Astrocyte of the cerebellum (primary cell): Measurements from ENCODE around the gene PREX1.
A peak's percentile ranks its signal among the peaks of the same experiment; 100 is the strongest.

Source experiments
- DNase-seq: peaks from one replicate; pipeline ENCODE4 v3.0.0-alpha.2; 2011; ENCODE audit warnings: low read depth
- H3K4me3 ChIP-seq: 2 replicates; pipeline ENCODE4 v1.5.1; 2011; ENCODE audit warnings: mild to moderate bottlenecking, low read depth, low read length, moderate library complexity
- in situ Hi-C: cut with HindIII; loops from 2 replicates; pipeline ENCODE4 v1.10.0; 2017; ENCODE audit warnings: low sequenced_read_pairs
- TF ChIP-seq, protein P1 (sequence below): IDR thresholded peaks from 2 replicates; pipeline ENCODE4 v1.5.1; 2012; ENCODE audit warnings: low read length, low read depth, moderate library complexity, mild to moderate bottlenecking; ENCODE audit errors: missing control alignments

PREX1 gene

DNA sequence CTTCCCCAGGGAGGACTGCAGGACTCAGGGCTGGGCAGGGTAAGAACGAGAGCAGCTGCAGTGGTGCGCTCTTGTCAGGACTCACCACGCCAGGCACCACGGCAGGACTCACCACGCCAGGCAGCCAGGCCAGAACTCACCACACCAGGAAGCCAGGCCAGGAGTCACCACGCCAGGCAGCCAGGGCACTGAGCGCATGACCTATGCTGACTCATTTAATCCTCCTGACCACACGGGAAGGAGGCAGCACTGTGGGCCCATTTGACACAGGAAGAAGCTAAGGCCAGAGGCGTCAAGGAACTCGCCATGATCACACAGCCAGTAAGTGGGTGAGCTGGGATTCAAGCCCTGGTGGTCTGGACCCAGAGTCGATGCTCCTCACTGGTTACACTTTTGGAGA, 189.3 kb downstream of the PREX1 start:
- TF ChIP-seq, protein P1, sequence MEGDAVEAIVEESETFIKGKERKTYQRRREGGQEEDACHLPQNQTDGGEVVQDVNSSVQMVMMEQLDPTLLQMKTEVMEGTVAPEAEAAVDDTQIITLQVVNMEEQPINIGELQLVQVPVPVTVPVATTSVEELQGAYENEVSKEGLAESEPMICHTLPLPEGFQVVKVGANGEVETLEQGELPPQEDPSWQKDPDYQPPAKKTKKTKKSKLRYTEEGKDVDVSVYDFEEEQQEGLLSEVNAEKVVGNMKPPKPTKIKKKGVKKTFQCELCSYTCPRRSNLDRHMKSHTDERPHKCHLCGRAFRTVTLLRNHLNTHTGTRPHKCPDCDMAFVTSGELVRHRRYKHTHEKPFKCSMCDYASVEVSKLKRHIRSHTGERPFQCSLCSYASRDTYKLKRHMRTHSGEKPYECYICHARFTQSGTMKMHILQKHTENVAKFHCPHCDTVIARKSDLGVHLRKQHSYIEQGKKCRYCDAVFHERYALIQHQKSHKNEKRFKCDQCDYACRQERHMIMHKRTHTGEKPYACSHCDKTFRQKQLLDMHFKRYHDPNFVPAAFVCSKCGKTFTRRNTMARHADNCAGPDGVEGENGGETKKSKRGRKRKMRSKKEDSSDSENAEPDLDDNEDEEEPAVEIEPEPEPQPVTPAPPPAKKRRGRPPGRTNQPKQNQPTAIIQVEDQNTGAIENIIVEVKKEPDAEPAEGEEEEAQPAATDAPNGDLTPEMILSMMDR, result no peak
- in situ Hi-C loops, result no loop called here
- H3K4me3 ChIP-seq, result no peak overlapping the region
- DNase-seq, result peak; percentile 29

DNA sequence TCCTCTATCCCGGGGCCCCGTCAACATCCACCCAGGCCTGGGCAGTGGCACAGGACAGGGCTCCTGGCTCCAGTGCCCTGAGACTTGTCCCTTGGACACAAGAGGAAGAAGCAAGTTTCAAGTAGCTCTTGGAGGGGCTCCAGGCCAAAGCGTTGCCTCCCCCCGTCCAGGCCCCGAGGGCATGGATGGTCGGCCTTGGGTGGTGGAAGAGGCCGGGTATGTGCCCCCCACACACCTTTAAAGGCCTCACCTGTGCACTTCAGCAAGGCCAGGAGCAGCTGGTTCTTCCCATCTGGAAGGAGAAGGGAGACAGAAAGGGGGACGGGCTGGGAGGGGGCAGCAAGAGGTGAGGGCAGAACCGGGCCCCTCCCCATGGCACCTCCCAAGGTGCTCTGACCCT, 190.3 kb downstream of the PREX1 start:
- no peak overlapping the region for H3K4me3 ChIP-seq
- TF ChIP-seq, protein P1, result no peak
- in situ Hi-C loops, result no loop called here
- no peak for DNase-seq

DNA sequence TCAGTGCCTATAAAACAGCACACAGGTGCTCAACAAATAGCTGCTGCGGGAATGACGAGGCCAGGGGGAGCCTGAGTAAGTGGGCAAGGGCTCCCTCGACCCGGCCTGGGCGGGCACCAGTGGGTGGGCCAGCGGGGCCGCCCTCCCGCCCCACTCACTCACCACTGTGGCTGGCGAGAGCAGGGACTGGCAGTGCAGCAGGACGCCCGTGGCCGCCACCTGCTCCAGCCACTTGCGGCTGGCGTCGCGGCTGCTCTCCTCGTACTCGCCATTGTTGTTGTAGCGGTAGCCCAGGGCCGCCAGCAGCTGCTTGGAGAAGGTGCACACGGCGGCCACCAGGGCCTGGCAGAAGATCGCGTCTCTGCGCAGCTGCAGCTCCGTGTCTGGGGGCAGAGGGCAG, 191.5 kb downstream of the PREX1 start:
- H3K4me3 ChIP-seq, result no peak overlapping the region
- in situ Hi-C loops, result no loop called here
- no peak for DNase-seq
- TF ChIP-seq, protein P1, result no peak

DNA sequence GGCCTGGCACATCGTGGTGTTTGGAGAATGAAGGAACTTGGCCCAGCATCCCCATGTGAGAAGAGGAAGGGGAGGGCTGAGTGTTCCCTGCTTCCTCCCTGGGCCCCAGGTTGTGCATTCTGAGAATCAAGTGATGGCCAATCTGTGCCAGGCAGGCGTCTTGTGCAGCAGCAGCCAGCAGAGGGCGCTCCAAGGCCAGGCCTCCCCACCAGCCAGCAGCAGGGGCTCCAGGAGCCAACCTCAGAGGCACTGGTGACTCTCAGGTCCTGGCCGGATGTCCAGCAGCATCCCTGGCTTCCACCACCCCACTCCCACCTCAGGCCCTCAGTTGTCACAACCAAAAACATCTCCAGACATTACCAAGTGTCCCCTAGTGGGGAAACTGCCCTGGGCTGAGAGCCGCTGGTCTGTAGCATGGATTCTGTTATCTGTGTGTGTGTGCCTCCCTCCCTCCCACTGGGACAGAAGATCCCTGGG, 192.0 kb downstream of the PREX1 start:
- TF ChIP-seq, protein P1, result peak; percentile 98
- in situ Hi-C loops, result no loop called here
- no peak overlapping the region for H3K4me3 ChIP-seq
- no peak for DNase-seq

DNA sequence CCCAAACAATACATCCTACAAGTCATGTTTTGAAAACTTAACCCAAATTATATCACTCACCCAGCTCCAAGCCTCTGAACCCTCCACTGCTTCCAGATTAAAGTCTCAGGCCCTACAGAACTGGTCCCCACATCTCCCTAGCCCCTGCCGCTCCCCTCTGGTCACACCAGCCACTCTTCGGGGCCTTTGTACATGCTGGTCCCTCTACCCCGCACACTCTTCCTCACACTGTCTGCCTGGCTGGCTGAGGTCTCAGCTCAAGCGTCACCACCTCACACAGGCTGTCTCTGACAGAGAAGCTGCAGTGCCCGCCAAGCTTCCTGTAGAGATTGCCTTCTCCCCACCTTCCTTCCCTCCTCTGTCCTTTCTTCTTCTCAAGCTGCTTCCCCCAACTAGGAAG, 192.4 kb downstream of the PREX1 start:
- DNase-seq, result no peak
- H3K4me3 ChIP-seq, result no peak overlapping the region
- in situ Hi-C loops, result no loop called here
- TF ChIP-seq, protein P1, result no peak

DNA sequence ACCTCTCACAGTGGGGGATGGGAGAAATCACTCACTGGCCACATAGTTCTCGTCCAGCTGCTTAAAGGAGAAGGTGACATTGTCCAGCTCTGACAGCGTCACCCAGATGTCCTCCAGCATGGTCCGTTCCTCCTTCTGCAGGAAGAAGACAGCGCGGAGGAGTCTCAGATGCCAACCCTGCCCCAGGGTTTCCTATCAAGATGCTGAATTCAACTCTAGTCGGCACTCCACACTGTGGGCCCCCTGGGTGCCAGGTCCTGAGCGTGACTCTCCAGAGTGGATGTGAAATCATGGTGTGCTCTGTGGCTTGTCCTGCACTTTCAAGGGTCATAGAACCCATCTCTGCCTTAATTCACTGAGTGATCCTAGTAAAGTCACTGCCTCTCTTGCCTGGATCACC, 193.2 kb downstream of the PREX1 start:
- H3K4me3 ChIP-seq, result no peak overlapping the region
- TF ChIP-seq, protein P1, result no peak
- DNase-seq, result no peak
- in situ Hi-C loops, result no loop called here
